ENCODE measurements around the gene ETNK1. TPM values are rescaled to one million over a fixed set of nuclear protein-coding genes. Genes with fewer than 3 reads are reported as not detected.

Gene ETNK1
- total and polyA plus RNA-seq, 2 donors (not counting 1 experiment from before 2014, with no cell fraction given) = 19.4 to 106 TPM

GRCh38 chr12:22682663-22683062 is 57.7 kb downstream of the ETNK1 start:
- H3K27ac Mint-ChIP-seq = no peak overlapping the region
- POLR2A ChIA-PET = no interaction called here

GRCh38 chr12:22683131-22683530 is 58.2 kb downstream of the ETNK1 start:
- H3K4me2 ChIP-seq (replicated peaks; ENCODE audit: low read depth, low read length, poor library complexity, severe bottlenecking) = no peak overlapping the region
- no peak overlapping the region for H3K4me3 Mint-ChIP-seq
- no peak overlapping the region for H2AFZ ChIP-seq (ENCODE audit: insufficient read depth, low read depth, low read length, poor library complexity, severe bottlenecking)
- no CpG with 5 or more reads among the region's 1 CpG for WGBS (ENCODE audit: insufficient coverage)
- H3K9me3 ChIP-seq (ENCODE audit: control extremely low read depth in 1 of 3, control insufficient read depth in 2 of 3, insufficient read depth in 1 of 3, low read length in 2 of 3) = no peaks in the 10 kb centered on the region
- CTCF ChIA-PET = interaction anchor here (0.7 to 1.2 kb wide), 2 partner anchors 9 to 158 kb away, joined by 3 to 4 read pairs; no protein-coding TSS in a partner anchor
- H3K4me1 ChIP-seq (ENCODE audit: control insufficient read depth in 2 of 2, insufficient read depth in 2 of 2, low read length in 2 of 2) = peaks cover 11 to 14% of the 10 kb centered on the region in 2 donors
- no peak for ATAC-seq (ENCODE audit: low read depth)
- H3K27me3 Mint-ChIP-seq = no peaks in the 10 kb centered on the region
- peak overlapping the region in 1 of 2 donors; percentile 45 for H3K27ac ChIP-seq (ENCODE audit: low read length in 2 of 2)
- H3K9me3 Mint-ChIP-seq (ENCODE audit: insufficient read depth) = no peaks in the 10 kb centered on the region
- no peak for DNase-seq
- no peak overlapping the region for H3K9ac ChIP-seq (ENCODE audit: low read length)
- H3K4me3 ChIP-seq (ENCODE audit: control extremely low read depth in 1 of 5, extremely low read depth in 1 of 5, insufficient read depth in 1 of 5, low read depth in 2 of 5, low read length in 4 of 5) = no peak overlapping the region
- POLR2A ChIA-PET = no interaction called here
- intact Hi-C loops (cut with micrococcal nuclease) = no loop called here
- H3K4me1 Mint-ChIP-seq = peaks cover 25% of the 10 kb centered on the region
- no peaks in the 10 kb centered on the region for H3K79me2 ChIP-seq (ENCODE audit: control insufficient read depth, insufficient read depth, low read length)
- H3K27ac Mint-ChIP-seq = no peak overlapping the region
- no peaks in the 10 kb centered on the region for H3K27me3 ChIP-seq (replicated peaks in 1 of 4; ENCODE audit: control extremely low read depth in 1 of 4, control insufficient read depth in 3 of 4, insufficient read depth in 4 of 4, low read length in 3 of 4)
- TF ChIP-seq EZH2 (IDR thresholded peaks at IDR 0.05; ENCODE audit: borderline replicate concordance, insufficient read depth, low read depth, low read length, poor library complexity, severe bottlenecking) = no peak
- TF ChIP-seq CTCF (IDR thresholded peaks at IDR 0.05) = no peak
- H3K36me3 ChIP-seq (replicated peaks in 1 of 2; ENCODE audit: control extremely low read depth in 1 of 2, control insufficient read depth in 1 of 2, extremely low read depth in 1 of 2, insufficient read depth in 2 of 2, low read length in 1 of 2) = peaks cover 7 to 29% of the 10 kb centered on the region in 2 experiments
- no peaks in the 10 kb centered on the region for H4K20me1 ChIP-seq (ENCODE audit: control insufficient read depth, insufficient read depth, low read length, poor library complexity, severe bottlenecking)

More at GRCh38 chr12:22682663-22683062, 57.7 kb downstream of the ETNK1 start:
- Histone ChIP-seq H3K9ac (ENCODE audit: low read length) (no peak overlapping the region), H2AFZ (ENCODE audit: insufficient read depth, low read depth, low read length, poor library complexity, severe bottlenecking) (no peak overlapping the region), H3K4me2 (replicated peaks; ENCODE audit: low read depth, low read length, poor library complexity, severe bottlenecking) (no peak overlapping the region), H3K4me3 (ENCODE audit: control extremely low read depth in 1 of 5, extremely low read depth in 1 of 5, insufficient read depth in 1 of 5, low read depth in 2 of 5, low read length in 4 of 5) (no peak overlapping the region), H3K27me3 (replicated peaks in 1 of 4; ENCODE audit: control extremely low read depth in 1 of 4, control insufficient read depth in 3 of 4, insufficient read depth in 4 of 4, low read length in 3 of 4) (no peaks in the 10 kb centered on the region), H3K36me3 (replicated peaks in 1 of 2; ENCODE audit: control extremely low read depth in 1 of 2, control insufficient read depth in 1 of 2, extremely low read depth in 1 of 2, insufficient read depth in 2 of 2, low read length in 1 of 2) (peaks cover 7 to 34% of the 10 kb centered on the region in 2 experiments), H4K20me1 (ENCODE audit: control insufficient read depth, insufficient read depth, low read length, poor library complexity, severe bottlenecking) (no peaks in the 10 kb centered on the region), H3K79me2 (ENCODE audit: control insufficient read depth, insufficient read depth, low read length) (no peaks in the 10 kb centered on the region), H3K4me1 (ENCODE audit: control insufficient read depth in 2 of 2, insufficient read depth in 2 of 2, low read length in 2 of 2) (peaks cover 9% of the 10 kb centered on the region in 2 donors), H3K27ac (ENCODE audit: low read length in 2 of 2) (peak overlapping the region in 1 of 2 donors; percentile 45), H3K9me3 (ENCODE audit: control extremely low read depth in 1 of 3, control insufficient read depth in 2 of 3, insufficient read depth in 1 of 3, low read length in 2 of 3) (no peaks in the 10 kb centered on the region)
- H3K9me3 Mint-ChIP-seq (ENCODE audit: insufficient read depth) = no peaks in the 10 kb centered on the region
- H3K27me3 Mint-ChIP-seq = no peaks in the 10 kb centered on the region
- H3K4me1 Mint-ChIP-seq = peaks cover 23% of the 10 kb centered on the region
- no CpG with 5 or more reads among the region's 2 CpGs for WGBS (ENCODE audit: insufficient coverage)
- TF ChIP-seq CTCF (IDR thresholded peaks at IDR 0.05) = no peak
- no peak for TF ChIP-seq EZH2 (IDR thresholded peaks at IDR 0.05; ENCODE audit: borderline replicate concordance, insufficient read depth, low read depth, low read length, poor library complexity, severe bottlenecking)
- ATAC-seq (ENCODE audit: low read depth) (no peak), DNase-seq (no peak)
- no peak overlapping the region for H3K4me3 Mint-ChIP-seq
- CTCF ChIA-PET = interaction anchor here (1.2 kb wide), 1 partner anchor 9 kb away, joined by 4 read pairs; no protein-coding TSS in a partner anchor
- intact Hi-C loops (cut with micrococcal nuclease) = no loop called here
